MCF 10A (cell line): ENCODE data around the gene C3orf22. TPM values are rescaled to one million over a fixed set of nuclear protein-coding genes. Genes with fewer than 3 reads are reported as not detected.

Source experiments
- BruUV-seq: library from RNA; stranded (reverse); fragments of 400-500 nt; replicated peaks from 2 replicates; lab custom pipeline; 2021; lab: Mats Ljungman, UMichigan
- CTCF ChIA-PET: fragments of 300-600 bp; sonication (Branson Sonifier 250); formaldehyde crosslinking; extraction: SDS; loops from one replicate; lab custom pipeline; 2021; ENCODE audit warnings: antibody characterized with exemption, inconsistent platforms; lab: Yijun Ruan, JAX
- POLR2A ChIA-PET: fragments of 300-600, 350-650 bp; sonication (Branson Sonifier 250); formaldehyde crosslinking; extraction: SDS; loops from one replicate; lab custom pipeline; 2020; ENCODE audit warnings: antibody characterized with exemption, inconsistent platforms; lab: Yijun Ruan, JAX
- DNase-seq: peaks from one replicate; pipeline ENCODE4 v3.0.0-alpha.2; 2018; ENCODE audit not compliant: unreplicated experiment
- H3K27ac Mint-ChIP-seq: one replicate; pipeline ENCODE4 v1.8.0; 2022; ENCODE audit warnings: mild to moderate bottlenecking, low read depth, mixed read lengths; ENCODE audit not compliant: unreplicated experiment
- H3K27me3 Mint-ChIP-seq: one replicate; pipeline ENCODE4 v1.8.0; 2022; ENCODE audit warnings: mixed read lengths; ENCODE audit not compliant: insufficient read depth, unreplicated experiment
- H3K36me3 Mint-ChIP-seq: one replicate; pipeline ENCODE4 v1.8.0; 2022; ENCODE audit warnings: mild to moderate bottlenecking, moderate library complexity, mixed read lengths; ENCODE audit not compliant: insufficient read depth, unreplicated experiment
- H3K4me1 Mint-ChIP-seq: one replicate; pipeline ENCODE4 v1.8.0; 2022; ENCODE audit warnings: mixed read lengths; ENCODE audit not compliant: insufficient read depth, unreplicated experiment
- H3K4me3 Mint-ChIP-seq: one replicate; pipeline ENCODE4 v1.8.0; 2022; ENCODE audit warnings: mild to moderate bottlenecking, moderate library complexity, mixed read lengths; ENCODE audit not compliant: unreplicated experiment
- H3K9me3 Mint-ChIP-seq: one replicate; pipeline ENCODE4 v1.8.0; 2022; ENCODE audit warnings: mixed read lengths; ENCODE audit not compliant: unreplicated experiment
- intact Hi-C: fragments of 100-400 bp; cut with micrococcal nuclease; formaldehyde crosslinking; loops from 2 replicates; pipeline ENCODE4 v1.14.1; 2022
- total RNA-seq: library from RNA; stranded (reverse); gene quantifications from 2 replicates; pipeline ENCODE4 v1.2.3, GENCODE V29; 2022
- TF ChIP-seq, protein P1 (sequence below): fragments of 200-600 bp; IDR thresholded peaks from one replicate; pipeline ENCODE4 v1.8.0; 2022; ENCODE audit warnings: antibody characterized with exemption, mild to moderate bottlenecking; ENCODE audit not compliant: unreplicated experiment

The C3orf22 gene
- total RNA-seq, 1 experiment from 2014 or later = not detected

DNA sequence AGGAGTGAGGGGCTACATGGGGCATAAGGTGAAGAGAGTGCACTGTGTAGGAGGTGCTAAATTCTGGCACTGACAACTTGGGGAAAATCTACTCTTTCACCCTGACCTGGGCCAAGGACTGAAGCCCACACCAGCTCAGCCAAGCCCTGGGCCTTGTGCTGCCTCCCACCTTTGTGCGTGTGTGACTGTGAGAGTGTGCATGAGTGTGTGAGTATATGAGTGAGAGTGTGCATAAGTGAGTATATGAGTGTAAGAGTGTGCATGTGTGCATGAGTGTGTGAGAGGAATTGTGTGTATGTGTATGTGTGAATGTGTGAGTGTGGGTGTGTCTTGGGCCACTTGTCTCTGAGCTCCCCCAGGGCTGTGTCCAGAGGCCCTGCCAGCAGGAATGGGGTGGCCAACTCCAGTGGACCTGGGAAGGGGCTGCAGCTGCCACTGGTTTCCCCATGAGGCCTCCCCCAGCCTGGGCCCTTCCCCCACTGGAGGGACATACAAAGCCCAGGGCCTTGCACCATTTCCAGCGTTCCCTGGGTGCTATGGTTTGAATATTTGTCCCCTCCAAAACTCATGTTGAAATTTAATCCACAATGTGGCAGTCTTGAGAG is 15.2 kb downstream of the C3orf22 start:
- Mint-ChIP-seq H3K4me1 (peaks cover 16% of the 10 kb centered on the region), H3K9me3 (no peaks in the 10 kb centered on the region), H3K4me3 (no peak overlapping the region), H3K27ac (no peak overlapping the region), H3K27me3 (peaks cover 37% of the 10 kb centered on the region), H3K36me3 (no peaks in the 10 kb centered on the region)
- POLR2A ChIA-PET = interaction anchor here (0.6 kb wide), 1 partner anchor 285 kb away, joined by 3 read pairs; no protein-coding TSS in a partner anchor
- DNase-seq = no peak
- CTCF ChIA-PET = interaction anchor here (0.6 kb wide), 1 partner anchor 155 kb away, joined by 3 read pairs; no protein-coding TSS in a partner anchor
- TF ChIP-seq, protein P1, sequence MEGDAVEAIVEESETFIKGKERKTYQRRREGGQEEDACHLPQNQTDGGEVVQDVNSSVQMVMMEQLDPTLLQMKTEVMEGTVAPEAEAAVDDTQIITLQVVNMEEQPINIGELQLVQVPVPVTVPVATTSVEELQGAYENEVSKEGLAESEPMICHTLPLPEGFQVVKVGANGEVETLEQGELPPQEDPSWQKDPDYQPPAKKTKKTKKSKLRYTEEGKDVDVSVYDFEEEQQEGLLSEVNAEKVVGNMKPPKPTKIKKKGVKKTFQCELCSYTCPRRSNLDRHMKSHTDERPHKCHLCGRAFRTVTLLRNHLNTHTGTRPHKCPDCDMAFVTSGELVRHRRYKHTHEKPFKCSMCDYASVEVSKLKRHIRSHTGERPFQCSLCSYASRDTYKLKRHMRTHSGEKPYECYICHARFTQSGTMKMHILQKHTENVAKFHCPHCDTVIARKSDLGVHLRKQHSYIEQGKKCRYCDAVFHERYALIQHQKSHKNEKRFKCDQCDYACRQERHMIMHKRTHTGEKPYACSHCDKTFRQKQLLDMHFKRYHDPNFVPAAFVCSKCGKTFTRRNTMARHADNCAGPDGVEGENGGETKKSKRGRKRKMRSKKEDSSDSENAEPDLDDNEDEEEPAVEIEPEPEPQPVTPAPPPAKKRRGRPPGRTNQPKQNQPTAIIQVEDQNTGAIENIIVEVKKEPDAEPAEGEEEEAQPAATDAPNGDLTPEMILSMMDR = no peak
- BruUV-seq = no TSS peak
- intact Hi-C loops = no loop called here

DNA sequence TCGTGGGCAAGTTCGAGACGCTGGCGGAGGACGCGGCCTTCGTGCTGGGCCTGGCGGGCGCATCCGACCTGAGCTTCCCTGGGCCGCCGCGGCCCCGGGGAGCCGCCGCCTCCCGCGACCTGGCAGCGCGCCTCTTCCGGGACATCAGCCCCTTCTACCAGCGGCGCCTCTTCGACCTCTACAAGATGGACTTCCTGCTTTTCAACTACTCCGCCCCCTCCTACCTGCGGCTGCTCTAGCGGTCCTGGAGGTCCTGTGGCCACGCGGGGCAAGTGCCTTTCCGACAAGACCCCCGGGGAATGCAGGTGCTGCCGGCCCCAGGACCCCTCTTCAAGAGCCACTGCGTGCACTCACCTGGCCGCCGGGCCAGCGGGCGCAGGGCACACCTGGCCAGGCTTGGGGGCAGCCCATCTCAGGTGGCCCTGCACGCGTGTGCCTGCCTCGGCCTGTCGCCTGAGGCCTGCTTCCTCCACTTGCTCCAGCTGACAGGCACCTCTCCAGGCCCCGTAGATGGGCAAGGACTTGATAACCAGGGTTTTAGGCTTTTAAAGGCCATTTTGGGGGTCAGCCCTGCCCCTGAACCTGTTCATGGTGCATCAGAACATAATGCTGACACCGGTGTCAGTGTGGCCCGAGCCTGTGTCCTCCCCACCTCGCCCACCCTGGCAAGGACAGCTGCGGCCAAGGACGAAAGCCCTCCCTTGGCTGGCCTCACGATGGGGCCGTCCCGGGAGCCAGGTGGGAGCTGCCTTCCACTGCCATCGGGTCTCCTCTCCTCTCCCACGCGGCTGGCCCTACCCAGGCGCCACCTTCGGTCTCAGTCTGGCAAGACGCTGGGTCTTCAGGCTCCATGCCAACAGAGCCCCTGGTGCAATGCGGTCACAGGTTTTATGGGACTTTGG is 16.1 kb downstream of the C3orf22 start:
- ChIA-PET POLR2A (no interaction called here), CTCF (no interaction called here)
- Mint-ChIP-seq H3K27me3 (peaks cover 28% of the 10 kb centered on the region), H3K36me3 (no peaks in the 10 kb centered on the region), H3K4me3 (no peak overlapping the region), H3K27ac (no peak overlapping the region), H3K9me3 (no peaks in the 10 kb centered on the region), H3K4me1 (peaks cover 16% of the 10 kb centered on the region)
- DNase-seq = no peak
- TF ChIP-seq, protein P1 = no peak
- no TSS peak for BruUV-seq
- intact Hi-C loops = no loop called here

DNA sequence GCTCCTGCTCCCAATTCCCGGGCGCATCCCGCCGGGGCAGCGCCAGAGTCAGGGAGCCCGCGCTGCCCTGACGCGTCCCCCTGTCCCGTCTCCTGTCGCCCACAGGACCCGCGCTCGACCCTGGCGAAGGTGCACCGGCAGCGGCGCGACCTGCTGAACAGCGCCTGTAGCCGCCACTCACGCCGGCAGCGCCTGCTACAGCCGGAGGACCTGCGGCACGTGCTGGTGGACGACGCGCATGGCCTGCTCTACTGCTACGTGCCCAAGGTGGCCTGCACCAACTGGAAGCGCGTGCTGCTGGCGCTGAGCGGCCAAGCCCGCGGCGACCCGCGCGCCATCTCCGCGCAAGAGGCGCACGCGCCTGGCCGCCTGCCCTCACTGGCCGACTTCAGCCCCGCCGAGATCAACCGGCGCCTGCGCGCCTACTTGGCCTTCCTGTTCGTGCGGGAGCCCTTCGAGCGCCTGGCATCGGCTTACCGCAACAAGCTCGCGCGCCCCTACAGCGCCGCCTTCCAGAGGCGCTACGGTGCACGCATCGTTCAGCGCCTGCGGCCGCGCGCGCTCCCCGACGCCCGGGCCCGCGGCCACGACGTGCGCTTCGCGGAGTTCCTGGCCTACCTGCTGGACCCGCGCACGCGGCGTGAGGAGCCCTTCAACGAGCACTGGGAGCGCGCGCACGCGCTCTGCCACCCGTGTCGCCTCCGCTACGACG is 16.9 kb downstream of the C3orf22 start:
- Mint-ChIP-seq H3K9me3 (no peaks in the 10 kb centered on the region), H3K36me3 (no peaks in the 10 kb centered on the region), H3K4me3 (no peak overlapping the region), H3K27me3 (peaks cover 28% of the 10 kb centered on the region), H3K4me1 (peaks cover 16% of the 10 kb centered on the region), H3K27ac (no peak overlapping the region)
- intact Hi-C loops = no loop called here
- CTCF ChIA-PET = interaction anchor here (0.6 kb wide), 1 partner anchor 1917 kb away, joined by 3 read pairs; no protein-coding TSS in a partner anchor
- no TSS peak for BruUV-seq
- no peak for DNase-seq
- POLR2A ChIA-PET = no interaction called here
- TF ChIP-seq, protein P1 = no peak
